HEK293 (cell line): Measurements from ENCODE around the gene RIN2.

Source experiments
- PRDM1 ChIP-seq: fragments of 450-650 bp; formaldehyde crosslinking; IDR thresholded peaks from 2 replicates; pipeline ENCODE4; 2016; ENCODE audit warnings: missing biosample characterization, missing genetic modification characterization
- ZFP3 ChIP-seq: fragments of 450-650 bp; formaldehyde crosslinking; IDR thresholded peaks from 2 replicates; pipeline ENCODE4 v1.5.1; 2016; ENCODE audit warnings: low read depth, missing biosample characterization, missing genetic modification characterization
- TF ChIP-seq, protein P1 (sequence below): fragments of 450-650 bp; formaldehyde crosslinking; IDR thresholded peaks from 2 replicates; pipeline ENCODE4 v1.5.1; 2016; ENCODE audit warnings: missing biosample characterization, missing genetic modification characterization

DNA sequence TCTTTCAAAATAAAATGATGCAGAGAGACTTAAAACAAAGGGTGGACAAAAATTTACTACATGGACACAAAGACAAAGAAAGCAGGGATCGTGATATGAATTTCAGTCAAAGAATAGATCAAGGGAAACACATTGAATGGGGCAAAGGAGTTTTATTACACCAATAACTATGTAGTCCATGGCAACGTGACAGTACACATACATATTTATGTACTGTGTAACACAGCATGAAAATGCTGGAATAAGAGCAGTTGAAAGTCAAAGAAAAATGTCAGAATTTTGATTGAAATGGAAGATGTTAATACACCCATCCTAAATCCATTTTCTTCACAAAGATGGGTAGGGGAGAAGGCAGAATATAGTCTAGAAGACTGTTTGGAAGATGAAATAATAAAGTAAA, 9.4 kb upstream of the RIN2 start:
- no peak for TF ChIP-seq ZFP3
- TF ChIP-seq, protein P1, sequence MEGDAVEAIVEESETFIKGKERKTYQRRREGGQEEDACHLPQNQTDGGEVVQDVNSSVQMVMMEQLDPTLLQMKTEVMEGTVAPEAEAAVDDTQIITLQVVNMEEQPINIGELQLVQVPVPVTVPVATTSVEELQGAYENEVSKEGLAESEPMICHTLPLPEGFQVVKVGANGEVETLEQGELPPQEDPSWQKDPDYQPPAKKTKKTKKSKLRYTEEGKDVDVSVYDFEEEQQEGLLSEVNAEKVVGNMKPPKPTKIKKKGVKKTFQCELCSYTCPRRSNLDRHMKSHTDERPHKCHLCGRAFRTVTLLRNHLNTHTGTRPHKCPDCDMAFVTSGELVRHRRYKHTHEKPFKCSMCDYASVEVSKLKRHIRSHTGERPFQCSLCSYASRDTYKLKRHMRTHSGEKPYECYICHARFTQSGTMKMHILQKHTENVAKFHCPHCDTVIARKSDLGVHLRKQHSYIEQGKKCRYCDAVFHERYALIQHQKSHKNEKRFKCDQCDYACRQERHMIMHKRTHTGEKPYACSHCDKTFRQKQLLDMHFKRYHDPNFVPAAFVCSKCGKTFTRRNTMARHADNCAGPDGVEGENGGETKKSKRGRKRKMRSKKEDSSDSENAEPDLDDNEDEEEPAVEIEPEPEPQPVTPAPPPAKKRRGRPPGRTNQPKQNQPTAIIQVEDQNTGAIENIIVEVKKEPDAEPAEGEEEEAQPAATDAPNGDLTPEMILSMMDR (tag by site-specific recombination): no peak
- no peak for TF ChIP-seq PRDM1 (tag by site-specific recombination)
